Caco-2 (cell line): ENCODE data around the gene ISLR. TPM values are rescaled to one million over a fixed set of nuclear protein-coding genes. Genes with fewer than 3 reads are reported as not detected.

Source experiments
- BruUV-seq: library from RNA; stranded (reverse); fragments of 400-500 nt; replicated peaks from 2 replicates; lab custom pipeline; 2021; lab: Mats Ljungman, UMichigan
- CTCF ChIA-PET: fragments of 300-600 bp; sonication (Branson Sonifier 250); formaldehyde crosslinking; loops from one replicate; lab custom pipeline; 2022; ENCODE audit warnings: antibody characterized with exemption; lab: Charles Lee
- POLR2A ChIA-PET: fragments of 300-600 bp; sonication (Branson Sonifier 250); formaldehyde crosslinking; loops from one replicate; lab custom pipeline; 2022; ENCODE audit warnings: antibody characterized with exemption; lab: Charles Lee
- DNase-seq, 2 experiments: peaks; one replicate each; pipeline versions ENCODE4 v3.0.0 to v3.0.0-alpha.2; 2020 to 2022
- H3K27me3 ChIP-seq: replicated peaks from 2 replicates; pipeline ENCODE4 v1.6.0; 2011; ENCODE audit warnings: low read length; ENCODE audit not compliant: control insufficient read depth, insufficient read depth
- H3K36me3 ChIP-seq: 2 replicates; pipeline ENCODE4 v1.5.1; 2011; ENCODE audit warnings: low read length; ENCODE audit not compliant: control insufficient read depth, insufficient read depth
- H3K4me1 ChIP-seq: fragments of 250-450 bp; sonication (Bioruptor Pico); 2 replicates; pipeline ENCODE4 v1.5.1; 2020; ENCODE audit warnings: mild to moderate bottlenecking
- H3K4me3 ChIP-seq: 2 replicates; pipeline ENCODE4 v1.5.1; 2011; ENCODE audit warnings: low read depth, mild to moderate bottlenecking, control low read depth, low read length
- H3K9me3 ChIP-seq: fragments of 250-450 bp; sonication (Bioruptor Pico); 2 replicates; pipeline ENCODE4 v1.5.1; 2020; ENCODE audit warnings: mild to moderate bottlenecking, moderate library complexity
- H3K27ac Mint-ChIP-seq: one replicate; pipeline ENCODE4 v1.8.0; 2022; ENCODE audit warnings: mixed read lengths; ENCODE audit not compliant: unreplicated experiment
- H3K27me3 Mint-ChIP-seq: one replicate; pipeline ENCODE4 v1.8.0; 2022; ENCODE audit warnings: mixed read lengths; ENCODE audit not compliant: insufficient read depth, unreplicated experiment
- H3K36me3 Mint-ChIP-seq: one replicate; pipeline ENCODE4 v1.8.0; 2022; ENCODE audit warnings: mild to moderate bottlenecking, mixed read lengths; ENCODE audit not compliant: insufficient read depth, unreplicated experiment
- H3K4me1 Mint-ChIP-seq: one replicate; pipeline ENCODE4 v1.8.0; 2022; ENCODE audit warnings: low read depth, mixed read lengths; ENCODE audit not compliant: unreplicated experiment
- H3K4me3 Mint-ChIP-seq: one replicate; pipeline ENCODE4 v1.8.0; 2022; ENCODE audit warnings: mild to moderate bottlenecking, moderate library complexity, mixed read lengths; ENCODE audit not compliant: unreplicated experiment
- H3K9me3 Mint-ChIP-seq: one replicate; pipeline ENCODE4 v1.8.0; 2022; ENCODE audit warnings: mixed read lengths; ENCODE audit not compliant: unreplicated experiment
- CTCF ChIP-seq, 2 experiments: fragments of 200-600 bp in 1 of 2; IDR thresholded peaks; 1 replicate in 1 of 2; 2 replicates in 1 of 2; pipeline versions ENCODE4 v1.5.1 to v1.8.0; 2011 to 2022; ENCODE audit warnings: antibody characterized with exemption in 1 of 2, control low read depth in 1 of 2, inconsistent platforms in 1 of 2, low read depth in 1 of 2, low read length in 1 of 2, mild to moderate bottlenecking in 1 of 2, moderate library complexity in 1 of 2; ENCODE audit not compliant: insufficient read depth in 1 of 2, severe bottlenecking in 1 of 2, unreplicated experiment in 1 of 2
- intact Hi-C: fragments of 100-400 bp; cut with micrococcal nuclease; formaldehyde crosslinking; loops from one replicate; pipeline ENCODE4 v1.10.0; 2022; ENCODE audit not compliant: unreplicated experiment
- total RNA-seq: library from RNA; stranded (reverse); gene quantifications from 2 replicates; pipeline ENCODE4 v1.2.3, GENCODE V29; 2022

Gene ISLR
- total RNA-seq, 1 experiment from 2014 or later = not detected

- no peak overlapping the region for H3K27ac Mint-ChIP-seq
- Histone ChIP-seq H3K36me3 (no peaks in the 10 kb centered on the region), H3K4me1 (no peaks in the 10 kb centered on the region), H3K27me3 (no peaks in the 10 kb centered on the region), H3K4me3 (no peak overlapping the region), H3K9me3 (no peaks in the 10 kb centered on the region)
- H3K4me3 Mint-ChIP-seq = no peak overlapping the region
- no peaks in the 10 kb centered on the region for H3K36me3 Mint-ChIP-seq
- ChIA-PET POLR2A (no interaction called here), CTCF (no interaction called here)
- intact Hi-C loops = no loop called here
- no TSS peak for BruUV-seq
- no peak for TF ChIP-seq CTCF (IDR thresholded peaks at IDR 0.05; ENCODE audit: insufficient read depth in 1 of 2, low read depth in 1 of 2, low read length in 1 of 2, severe bottlenecking in 1 of 2, unreplicated experiment in 1 of 2)
- H3K9me3 Mint-ChIP-seq = no peaks in the 10 kb centered on the region
- no peak for DNase-seq
- H3K4me1 Mint-ChIP-seq = no peaks in the 10 kb centered on the region
- peaks cover 9% of the 10 kb centered on the region for H3K27me3 Mint-ChIP-seq
Measured at GRCh38 chr15:74167891-74168331, 5.6 kb upstream of the ISLR start.

- ChIA-PET CTCF (no interaction called here), POLR2A (no interaction called here)
- Histone ChIP-seq H3K4me1 (no peaks in the 10 kb centered on the region), H3K4me3 (no peak overlapping the region), H3K36me3 (no peaks in the 10 kb centered on the region), H3K9me3 (no peaks in the 10 kb centered on the region), H3K27me3 (no peaks in the 10 kb centered on the region)
- H3K4me3 Mint-ChIP-seq = no peak overlapping the region
- H3K9me3 Mint-ChIP-seq = no peaks in the 10 kb centered on the region
- no peak for TF ChIP-seq CTCF (IDR thresholded peaks at IDR 0.05; ENCODE audit: insufficient read depth in 1 of 2, low read depth in 1 of 2, low read length in 1 of 2, severe bottlenecking in 1 of 2, unreplicated experiment in 1 of 2)
- H3K4me1 Mint-ChIP-seq = no peaks in the 10 kb centered on the region
- no peak for DNase-seq
- no peaks in the 10 kb centered on the region for H3K36me3 Mint-ChIP-seq
- H3K27ac Mint-ChIP-seq = no peak overlapping the region
- BruUV-seq = no TSS peak
- intact Hi-C loops = no loop called here
- H3K27me3 Mint-ChIP-seq = peaks cover 9% of the 10 kb centered on the region
Measured at GRCh38 chr15:74168711-74169126, 4.8 kb upstream of the ISLR start.

GRCh38 chr15:74170071-74170844 lies 3.3 kb upstream of the ISLR start:
- Mint-ChIP-seq H3K4me3 (no peak overlapping the region), H3K27ac (no peak overlapping the region), H3K36me3 (no peaks in the 10 kb centered on the region), H3K4me1 (no peaks in the 10 kb centered on the region), H3K9me3 (no peaks in the 10 kb centered on the region), H3K27me3 (peaks cover 9% of the 10 kb centered on the region)
- CTCF ChIA-PET = no interaction called here
- intact Hi-C loops = no loop called here
- no peak for TF ChIP-seq CTCF (IDR thresholded peaks at IDR 0.05; ENCODE audit: insufficient read depth in 1 of 2, low read depth in 1 of 2, low read length in 1 of 2, severe bottlenecking in 1 of 2, unreplicated experiment in 1 of 2)
- no peaks in the 10 kb centered on the region for H3K4me1 ChIP-seq
- no peak overlapping the region for H3K4me3 ChIP-seq
- DNase-seq = no peak
- no peaks in the 10 kb centered on the region for H3K9me3 ChIP-seq
- POLR2A ChIA-PET = no interaction called here
- H3K36me3 ChIP-seq = no peaks in the 10 kb centered on the region
- no TSS peak for BruUV-seq
- H3K27me3 ChIP-seq = no peaks in the 10 kb centered on the region
